Panc1 (cell line): ENCODE measurements around the gene PDXK. TPM values are rescaled to one million over a fixed set of nuclear protein-coding genes. Genes with fewer than 3 reads are reported as not detected.

Experiments used
- ATAC-seq: fragments of 200-7000 bp; cut with Tn5 transposase; 2 replicates; pipeline ENCODE4 v1.9.1; 2020; ENCODE audit warnings: mild to moderate bottlenecking, moderate library complexity
- BruUV-seq: library from RNA; stranded (reverse); fragments of 400-500 nt; replicated peaks from 2 replicates; lab custom pipeline; 2021; lab: Mats Ljungman, UMichigan
- CTCF ChIA-PET: fragments of 300-600 bp; sonication (Branson Sonifier 250); formaldehyde crosslinking; loops from one replicate; lab custom pipeline; 2022; ENCODE audit warnings: antibody characterized with exemption; lab: Charles Lee
- POLR2A ChIA-PET: fragments of 300-600 bp; sonication (Branson Sonifier 250); formaldehyde crosslinking; loops from one replicate; lab custom pipeline; 2022; ENCODE audit warnings: antibody characterized with exemption; lab: Charles Lee
- DNase-seq: peaks from one replicate; pipeline ENCODE4 v3.0.0-alpha.2; 2010; ENCODE audit warnings: low read depth, low spot score
- H3K27ac ChIP-seq: 2 replicates; pipeline ENCODE4 v1.5.1; 2011; ENCODE audit warnings: mild to moderate bottlenecking, low read length, inconsistent platforms
- H3K27me3 ChIP-seq: fragments of 200-500 bp; sonication (Bioruptor generic); 2 replicates; pipeline ENCODE4 v1.6.0; 2014; ENCODE audit warnings: low read length, inconsistent platforms; ENCODE audit not compliant: control insufficient read depth, insufficient read depth
- H3K36me3 ChIP-seq: fragments of 200-500 bp; sonication (Bioruptor generic); 2 replicates; pipeline ENCODE4 v1.5.1; 2014; ENCODE audit warnings: inconsistent platforms, mild to moderate bottlenecking, low read length, moderate library complexity; ENCODE audit not compliant: control insufficient read depth, insufficient read depth
- H3K4me1 ChIP-seq: 2 replicates; pipeline ENCODE4 v1.5.1; 2011; ENCODE audit warnings: inconsistent platforms, mild to moderate bottlenecking, low read length, moderate library complexity; ENCODE audit not compliant: control insufficient read depth, insufficient read depth
- H3K4me3 ChIP-seq, 2 experiments: 2 replicates each; pipeline ENCODE4 v1.5.1; 2011 to 2012; ENCODE audit warnings: low read depth in 2 of 2, low read length in 2 of 2, mild to moderate bottlenecking in 2 of 2, inconsistent platforms in 1 of 2, moderate library complexity in 1 of 2
- H3K9me3 ChIP-seq: fragments of 200-500 bp; sonication (Bioruptor generic); 2 replicates; pipeline ENCODE4 v1.5.1; 2014; ENCODE audit warnings: low read depth, mild to moderate bottlenecking, inconsistent platforms, low read length, moderate library complexity; ENCODE audit not compliant: control insufficient read depth, insufficient read depth
- CTCF ChIP-seq: fragments of 450-650 bp; IDR thresholded peaks from 2 replicates; pipeline ENCODE4 v1.5.1; 2017; ENCODE audit warnings: mild to moderate bottlenecking
- POLR2AphosphoS5 ChIP-seq: IDR thresholded peaks from 2 replicates; pipeline ENCODE4 v1.6.1; 2012; ENCODE audit warnings: mild to moderate bottlenecking, low read depth, low read length, moderate library complexity
- REST ChIP-seq, 2 experiments: IDR thresholded peaks; 2 replicates each; pipeline ENCODE4 v1.6.1; 2011 to 2012; ENCODE audit warnings: low read depth in 2 of 2, control low read depth in 1 of 2, low read length in 1 of 2, mild to moderate bottlenecking in 1 of 2, moderate library complexity in 1 of 2; ENCODE audit not compliant: insufficient read depth in 1 of 2
- SIN3A ChIP-seq: IDR thresholded peaks from 2 replicates; pipeline ENCODE4 v1.6.1; 2012; ENCODE audit warnings: low read depth, mild to moderate bottlenecking, low read length, moderate library complexity, borderline replicate concordance; ENCODE audit not compliant: insufficient read depth
- TCF7L2 ChIP-seq: IDR thresholded peaks from 2 replicates; pipeline ENCODE4 v1.6.1; 2011; ENCODE audit warnings: mild to moderate bottlenecking, low read depth, low read length, inconsistent platforms
- in situ Hi-C: cut with HindIII; loops from 2 replicates; pipeline ENCODE4 v1.10.0; 2016; ENCODE audit warnings: low sequenced_read_pairs, low pct_unique_long_range_greater_than_20kb
- intact Hi-C: fragments of 100-400 bp; cut with micrococcal nuclease; formaldehyde crosslinking; loops from one replicate; pipeline ENCODE4 v1.10.0; 2022; ENCODE audit not compliant: unreplicated experiment
- total RNA-seq: library from RNA; stranded (reverse); gene quantifications from one replicate; pipeline ENCODE4 v1.2.1, GENCODE V29; 2021; ENCODE audit not compliant: unreplicated experiment

PDXK gene
- total RNA-seq, 1 experiment from 2014 or later: 184 TPM

GRCh38 chr21:43751955-43752591 is 33.1 kb downstream of the PDXK start:
- ChIA-PET CTCF (no interaction called here), POLR2A (no interaction called here)
- Histone ChIP-seq H3K36me3 (no peaks in the 10 kb centered on the region), H3K4me3 (no peak overlapping the region), H3K27me3 (no peaks in the 10 kb centered on the region), H3K9me3 (no peaks in the 10 kb centered on the region), H3K27ac (no peak overlapping the region), H3K4me1 (no peaks in the 10 kb centered on the region)
- DNase-seq (no peak), ATAC-seq (no peak)
- no TSS peak for BruUV-seq
- intact Hi-C loops: no loop called here
- TF ChIP-seq CTCF (no peak), TCF7L2 (no peak), SIN3A (no peak), REST (IDR thresholded peaks at IDR 0.05; ENCODE audit: insufficient read depth in 1 of 2, low read depth in 2 of 2, low read length in 1 of 2) (no peak), POLR2AphosphoS5 (no peak)
- in situ Hi-C loops: no loop called here

GRCh38 chr21:43752758-43753438 is 34.0 kb downstream of the PDXK start:
- no peaks in the 10 kb centered on the region for H3K9me3 ChIP-seq
- H3K27ac ChIP-seq: no peak overlapping the region
- no TSS peak for BruUV-seq
- intact Hi-C loops (no loop called here), in situ Hi-C loops (no loop called here)
- ChIA-PET POLR2A (no interaction called here), CTCF (no interaction called here)
- ATAC-seq (no peak), DNase-seq (no peak)
- no peaks in the 10 kb centered on the region for H3K4me1 ChIP-seq
- H3K4me3 ChIP-seq: no peak overlapping the region
- no peaks in the 10 kb centered on the region for H3K27me3 ChIP-seq
- no peak for TF ChIP-seq TCF7L2
- TF ChIP-seq SIN3A: no peak
- TF ChIP-seq CTCF: no peak
- no peak for TF ChIP-seq POLR2AphosphoS5
- TF ChIP-seq REST (IDR thresholded peaks at IDR 0.05; ENCODE audit: insufficient read depth in 1 of 2, low read depth in 2 of 2, low read length in 1 of 2): no peak
- H3K36me3 ChIP-seq: no peaks in the 10 kb centered on the region
